CD4-positive, alpha-beta T cell treated with Interleukin-17A for 4 hours (primary cell): Measurements from ENCODE around the gene MORN1.

Experiments
- DNase-seq: peaks from one replicate; pipeline ENCODE4 v3.0.0-alpha.2; 2020; ENCODE audit warnings: mixed read lengths

MORN1 gene

GRCh38 chr1:2372551-2373490 is 18.5 kb downstream of the MORN1 start:
- DNase-seq, result no peak

GRCh38 chr1:2368053-2368744 is 23.2 kb downstream of the MORN1 start:
- no peak for DNase-seq

GRCh38 chr1:2363847-2364513 is 27.4 kb downstream of the MORN1 start:
- DNase-seq, result no peak

- DNase-seq, result no peak
These were observed 30.6 kb downstream of the MORN1 start for GRCh38 chr1:2360588-2361364.

- no peak for DNase-seq
These were observed 32.4 kb downstream of the MORN1 start for GRCh38 chr1:2358651-2359640.

GRCh38 chr1:2358072-2358471 is 33.3 kb downstream of the MORN1 start:
- DNase-seq, result no peak

- no peak for DNase-seq
These were observed 34.2 kb downstream of the MORN1 start for GRCh38 chr1:2356911-2357845.

- DNase-seq, result no peak
These were observed 35.0 kb downstream of the MORN1 start for GRCh38 chr1:2356401-2356800.

- no peak for DNase-seq
These were observed 35.7 kb downstream of the MORN1 start for GRCh38 chr1:2355373-2356261.

GRCh38 chr1:2354511-2355372 is 36.6 kb downstream of the MORN1 start:
- DNase-seq, result no peak

GRCh38 chr1:2353551-2354438 is 37.6 kb downstream of the MORN1 start:
- no peak for DNase-seq

- no peak for DNase-seq
These were observed 38.3 kb downstream of the MORN1 start for GRCh38 chr1:2352897-2353550.

GRCh38 chr1:2352341-2352896 is 38.9 kb downstream of the MORN1 start:
- DNase-seq, result no peak

- no peak for DNase-seq
These were observed 39.6 kb downstream of the MORN1 start for GRCh38 chr1:2351723-2352122.

- DNase-seq, result no peak
These were observed 40.3 kb downstream of the MORN1 start for GRCh38 chr1:2350911-2351655.
